Cardiac muscle cell (in vitro differentiated cells and primary cell): Measurements from ENCODE around the gene PPP1R12B. TPM values are rescaled to one million over a fixed set of nuclear protein-coding genes. Genes with fewer than 3 reads are reported as not detected.
A peak's percentile ranks its signal among the peaks of the same experiment; 100 is the strongest.

Experiments used
- DNase-seq, 2 donors: peaks; one replicate each; pipeline versions ENCODE4 v3.0.0 to v3.0.0-alpha.2; 2010 to 2017; ENCODE audit warnings: low read depth in 1 of 2, low spot score in 1 of 2
- H3K27ac ChIP-seq: fragments of 200-600 bp; sonication (generic); 2 replicates; pipeline ENCODE4 v1.5.1; 2016
- H3K27me3 ChIP-seq: fragments of 200-600 bp; sonication (generic); 2 replicates; pipeline ENCODE4 v1.6.0; 2016; ENCODE audit warnings: control low read depth
- H3K36me3 ChIP-seq: fragments of 200-600 bp; sonication (generic); 2 replicates; pipeline ENCODE4 v1.5.1; 2016; ENCODE audit warnings: control low read depth
- H3K4me1 ChIP-seq: fragments of 200-600 bp; sonication (generic); 2 replicates; pipeline ENCODE4 v1.8.1; 2017; ENCODE audit warnings: low read depth, mild to moderate bottlenecking, mixed run types
- H3K4me3 ChIP-seq: fragments of 200-600 bp; sonication (generic); 2 replicates; pipeline ENCODE4 v1.5.1; 2016; ENCODE audit warnings: mild to moderate bottlenecking
- H3K9me3 ChIP-seq: fragments of 200-600 bp; sonication (generic); 2 replicates; pipeline ENCODE4 v1.5.1; 2017; ENCODE audit warnings: low read depth, mild to moderate bottlenecking, control low read depth
- polyA plus RNA-seq: library from polyadenylated mRNA; unstranded; fragments of >200 nt; fragmentation: Nextera tagmentation; extraction: Ambion mirVana; gene quantifications from 2 replicates; pipeline ENCODE4 v1.2.1, GENCODE V29; 2016
- total RNA-seq: library from RNA; depleted of rRNA; stranded (reverse); fragments of >200 nt; gene quantifications from 2 replicates; pipeline ENCODE4 v1.2.3, GENCODE V29; 2016
- TF ChIP-seq, protein P1 (sequence below): IDR thresholded peaks from 2 replicates; pipeline ENCODE4 v1.5.1; 2012; ENCODE audit warnings: low read depth, mild to moderate bottlenecking, low read length

Gene PPP1R12B
- total and polyA plus RNA-seq, 2 experiments from 2014 or later, result 109 to 340 TPM

- Histone ChIP-seq H3K27ac (no peak overlapping the region), H3K36me3 (no peaks in the 10 kb centered on the region), H3K4me3 (no peak overlapping the region), H3K27me3 (no peaks in the 10 kb centered on the region), H3K4me1 (no peaks in the 10 kb centered on the region), H3K9me3 (no peaks in the 10 kb centered on the region)
- DNase-seq, result no peak
- TF ChIP-seq, protein P1, sequence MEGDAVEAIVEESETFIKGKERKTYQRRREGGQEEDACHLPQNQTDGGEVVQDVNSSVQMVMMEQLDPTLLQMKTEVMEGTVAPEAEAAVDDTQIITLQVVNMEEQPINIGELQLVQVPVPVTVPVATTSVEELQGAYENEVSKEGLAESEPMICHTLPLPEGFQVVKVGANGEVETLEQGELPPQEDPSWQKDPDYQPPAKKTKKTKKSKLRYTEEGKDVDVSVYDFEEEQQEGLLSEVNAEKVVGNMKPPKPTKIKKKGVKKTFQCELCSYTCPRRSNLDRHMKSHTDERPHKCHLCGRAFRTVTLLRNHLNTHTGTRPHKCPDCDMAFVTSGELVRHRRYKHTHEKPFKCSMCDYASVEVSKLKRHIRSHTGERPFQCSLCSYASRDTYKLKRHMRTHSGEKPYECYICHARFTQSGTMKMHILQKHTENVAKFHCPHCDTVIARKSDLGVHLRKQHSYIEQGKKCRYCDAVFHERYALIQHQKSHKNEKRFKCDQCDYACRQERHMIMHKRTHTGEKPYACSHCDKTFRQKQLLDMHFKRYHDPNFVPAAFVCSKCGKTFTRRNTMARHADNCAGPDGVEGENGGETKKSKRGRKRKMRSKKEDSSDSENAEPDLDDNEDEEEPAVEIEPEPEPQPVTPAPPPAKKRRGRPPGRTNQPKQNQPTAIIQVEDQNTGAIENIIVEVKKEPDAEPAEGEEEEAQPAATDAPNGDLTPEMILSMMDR, result no peak
These were observed 41.8 kb upstream of the PPP1R12B start for GRCh38 chr1:202306535-202307345.

GRCh38 chr1:202310071-202310725 lies 38.3 kb upstream of the PPP1R12B start:
- no peak for DNase-seq
- H3K36me3 ChIP-seq, result no peaks in the 10 kb centered on the region
- no peaks in the 10 kb centered on the region for H3K4me1 ChIP-seq
- H3K27ac ChIP-seq, result no peak overlapping the region
- TF ChIP-seq, protein P1, result no peak
- no peaks in the 10 kb centered on the region for H3K27me3 ChIP-seq
- H3K9me3 ChIP-seq, result no peaks in the 10 kb centered on the region
- H3K4me3 ChIP-seq, result no peak overlapping the region

DNA sequence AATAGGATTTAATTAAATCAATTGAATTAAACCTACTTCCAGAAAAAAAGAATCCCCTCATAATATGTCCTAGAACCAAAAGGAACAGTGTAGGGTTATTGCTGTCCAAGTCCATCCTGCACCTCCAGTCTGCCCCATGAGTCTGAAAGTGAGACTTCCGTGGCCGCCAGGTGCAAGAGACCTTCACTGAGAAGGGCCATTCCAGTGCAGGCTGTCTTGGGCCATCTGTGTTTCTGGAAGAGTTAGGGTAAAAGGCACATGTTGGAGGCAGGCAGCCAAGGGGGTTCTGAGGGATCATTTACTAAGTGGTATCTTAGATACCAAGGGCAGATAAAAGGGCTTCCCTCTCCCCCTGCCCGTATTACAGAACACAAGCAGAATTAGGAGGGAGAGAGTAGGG lies 37.8 kb upstream of the PPP1R12B start:
- no peaks in the 10 kb centered on the region for H3K9me3 ChIP-seq
- no peaks in the 10 kb centered on the region for H3K4me1 ChIP-seq
- no peak overlapping the region for H3K4me3 ChIP-seq
- no peak for DNase-seq
- H3K36me3 ChIP-seq, result no peaks in the 10 kb centered on the region
- H3K27me3 ChIP-seq, result no peaks in the 10 kb centered on the region
- no peak overlapping the region for H3K27ac ChIP-seq
- TF ChIP-seq, protein P1, result no peak

GRCh38 chr1:202311875-202312635 lies 36.4 kb upstream of the PPP1R12B start:
- Histone ChIP-seq H3K27me3 (no peaks in the 10 kb centered on the region), H3K27ac (no peak overlapping the region), H3K36me3 (no peaks in the 10 kb centered on the region), H3K9me3 (no peaks in the 10 kb centered on the region), H3K4me3 (no peak overlapping the region), H3K4me1 (no peaks in the 10 kb centered on the region)
- peak in 1 of 2 donors; percentile 43 for DNase-seq
- TF ChIP-seq, protein P1, result no peak

GRCh38 chr1:202315576-202316168 lies 32.8 kb upstream of the PPP1R12B start:
- no peak overlapping the region for H3K27ac ChIP-seq
- H3K27me3 ChIP-seq, result no peaks in the 10 kb centered on the region
- H3K9me3 ChIP-seq, result no peaks in the 10 kb centered on the region
- TF ChIP-seq, protein P1, result peak; percentile 98
- H3K4me3 ChIP-seq, result no peak overlapping the region
- peak; percentile 82 to 90 for DNase-seq
- H3K4me1 ChIP-seq, result no peaks in the 10 kb centered on the region
- no peaks in the 10 kb centered on the region for H3K36me3 ChIP-seq
